B cell (primary cell): ENCODE results near the gene SPATA17.

Experiments used
- EZH2 ChIP-seq: IDR thresholded peaks from 2 replicates; pipeline ENCODE4 v1.6.1; 2012; ENCODE audit warnings: borderline replicate concordance, low read depth, mild to moderate bottlenecking, moderate library complexity, low read length; ENCODE audit not compliant: insufficient read depth, poor library complexity, severe bottlenecking
- TF ChIP-seq, protein P1 (sequence below): fragments of 200-600 bp; IDR thresholded peaks from one replicate; pipeline ENCODE4 v1.8.0; 2022; ENCODE audit warnings: antibody characterized with exemption, mild to moderate bottlenecking

DNA sequence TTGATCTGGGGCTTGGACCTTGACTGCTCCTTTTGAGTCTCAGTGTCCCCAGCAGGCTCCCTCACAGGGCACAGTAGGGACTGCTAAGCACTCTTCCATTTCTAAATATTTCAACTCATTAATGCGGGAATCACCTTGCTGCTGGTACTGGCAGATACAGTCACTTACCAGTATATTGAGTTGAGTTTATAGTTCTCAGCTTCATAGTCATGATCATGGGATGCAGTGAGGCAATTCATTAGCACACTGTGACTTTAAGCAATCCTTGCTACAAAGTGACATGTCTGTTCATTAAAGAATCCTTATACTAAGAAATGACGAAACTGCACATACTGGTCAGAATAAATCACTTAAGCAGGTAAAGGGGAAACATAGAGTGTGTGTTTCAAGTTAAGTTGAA lies 240.8 kb downstream of the SPATA17 start:
- TF ChIP-seq, protein P1, sequence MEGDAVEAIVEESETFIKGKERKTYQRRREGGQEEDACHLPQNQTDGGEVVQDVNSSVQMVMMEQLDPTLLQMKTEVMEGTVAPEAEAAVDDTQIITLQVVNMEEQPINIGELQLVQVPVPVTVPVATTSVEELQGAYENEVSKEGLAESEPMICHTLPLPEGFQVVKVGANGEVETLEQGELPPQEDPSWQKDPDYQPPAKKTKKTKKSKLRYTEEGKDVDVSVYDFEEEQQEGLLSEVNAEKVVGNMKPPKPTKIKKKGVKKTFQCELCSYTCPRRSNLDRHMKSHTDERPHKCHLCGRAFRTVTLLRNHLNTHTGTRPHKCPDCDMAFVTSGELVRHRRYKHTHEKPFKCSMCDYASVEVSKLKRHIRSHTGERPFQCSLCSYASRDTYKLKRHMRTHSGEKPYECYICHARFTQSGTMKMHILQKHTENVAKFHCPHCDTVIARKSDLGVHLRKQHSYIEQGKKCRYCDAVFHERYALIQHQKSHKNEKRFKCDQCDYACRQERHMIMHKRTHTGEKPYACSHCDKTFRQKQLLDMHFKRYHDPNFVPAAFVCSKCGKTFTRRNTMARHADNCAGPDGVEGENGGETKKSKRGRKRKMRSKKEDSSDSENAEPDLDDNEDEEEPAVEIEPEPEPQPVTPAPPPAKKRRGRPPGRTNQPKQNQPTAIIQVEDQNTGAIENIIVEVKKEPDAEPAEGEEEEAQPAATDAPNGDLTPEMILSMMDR: no peak
- no peak for TF ChIP-seq EZH2
